Ovary (tissue), 3 donors: ENCODE data around the gene CITED4.

Experiments
- CTCF ChIP-seq, 3 donors: fragments of 450-650 bp in 2 of 3; fragments of 200-600 bp in 1 of 3; IDR thresholded peaks; one replicate each; pipeline versions ENCODE4 v1.5.1 to v1.8.0; 2016 to 2022; ENCODE audit warnings: antibody characterized with exemption in 3 of 3, mild to moderate bottlenecking in 1 of 3
- POLR2A ChIP-seq: fragments of 450-650 bp; IDR thresholded peaks from one replicate; pipeline ENCODE4 v1.6.1; 2017; ENCODE audit warnings: antibody characterized with exemption, mild to moderate bottlenecking, moderate library complexity
- donor health status: DM: no; HTN: no; CAD: no.

DNA sequence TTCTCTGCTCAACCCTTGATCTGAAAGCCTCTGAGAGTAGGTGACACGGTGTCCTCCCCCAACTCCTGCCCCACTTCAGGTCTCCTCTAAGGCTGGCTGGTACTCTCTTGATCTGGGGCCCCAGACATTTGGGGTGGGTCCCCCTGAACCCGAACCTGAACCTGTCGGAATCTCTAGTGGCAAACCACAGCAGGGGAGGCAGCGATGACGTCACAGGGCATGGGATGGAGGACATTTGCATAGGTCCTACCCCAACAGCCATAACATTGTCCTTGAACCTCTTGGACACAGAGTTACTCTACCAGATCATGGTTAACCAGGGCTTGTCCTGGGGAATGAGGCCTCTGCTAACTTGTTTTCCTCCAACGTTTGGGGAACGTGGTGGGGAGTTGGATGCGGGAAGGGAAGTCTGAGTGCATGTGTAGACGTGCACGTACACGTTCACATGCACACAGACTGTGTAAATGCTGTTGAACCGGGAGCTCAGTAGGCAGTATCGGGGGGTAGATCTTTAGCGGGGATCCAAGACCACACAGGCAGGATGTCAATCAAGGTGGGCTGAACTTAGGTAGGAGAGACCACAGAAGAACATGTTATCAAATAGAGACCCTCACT is 32.4 kb downstream of the CITED4 start:
- TF ChIP-seq CTCF (IDR thresholded peaks at IDR 0.05) (no peak), POLR2A (no peak)
